K562 (cell line): ENCODE results near the gene UNC119. TPM values are rescaled to one million over a fixed set of nuclear protein-coding genes. Genes with fewer than 3 reads are reported as not detected.

Experiments used
- CBX8 ChIP-seq: fragments of 200-600 bp; sonication (generic); IDR thresholded peaks from 2 replicates; pipeline ENCODE4 v1.6.1; 2012; ENCODE audit warnings: borderline replicate concordance, mixed run types, low read depth, mild to moderate bottlenecking, moderate library complexity, mixed read lengths, low read length, control low read depth, inconsistent platforms; ENCODE audit not compliant: poor library complexity, severe bottlenecking; ENCODE audit errors: extremely low read depth
- CHD2 ChIP-seq: IDR thresholded peaks from 2 replicates; pipeline ENCODE4 v1.6.1; 2011; ENCODE audit warnings: low read depth, low read length
- EP300 ChIP-seq: IDR thresholded peaks from 2 replicates; pipeline ENCODE4 v1.6.1; 2012; ENCODE audit warnings: low read length, improper control_type of control experiment
- ETV5 ChIP-seq: sonication (generic); formaldehyde crosslinking; IDR thresholded peaks from 2 replicates; pipeline ENCODE4 v1.4.0; 2020; ENCODE audit warnings: low read depth, mild to moderate bottlenecking, missing genetic modification reagents
- FOXK1 ChIP-seq: sonication (generic); formaldehyde crosslinking; IDR thresholded peaks from 2 replicates; pipeline ENCODE4 v1.8.0; 2022; ENCODE audit warnings: missing genetic modification reagents, mild to moderate bottlenecking, borderline replicate concordance
- HCFC1 ChIP-seq: IDR thresholded peaks from 2 replicates; pipeline ENCODE4 v1.6.1; 2012; ENCODE audit warnings: low read depth, low read length, improper control_type of control experiment
- HDAC3 ChIP-seq: fragments of 450-650 bp; IDR thresholded peaks from 2 replicates; pipeline ENCODE4 v1.6.1; 2018; ENCODE audit warnings: borderline replicate concordance, mild to moderate bottlenecking, moderate library complexity; ENCODE audit not compliant: partially characterized antibody
- ILF3 ChIP-seq: fragments of 450-650 bp; IDR thresholded peaks from 2 replicates; pipeline ENCODE4 v1.6.1; 2018; ENCODE audit warnings: antibody characterized with exemption, mild to moderate bottlenecking, moderate library complexity, borderline replicate concordance
- KDM2B ChIP-seq: fragments of 250-450 bp; sonication (Bioruptor Pico); IDR thresholded peaks from 2 replicates; pipeline ENCODE4 v1.8.0; 2021; ENCODE audit warnings: mild to moderate bottlenecking, moderate library complexity
- MAFF ChIP-seq: IDR thresholded peaks from 2 replicates; pipeline ENCODE4 v1.6.1; 2012; ENCODE audit warnings: low read length, improper control_type of control experiment
- MCM3 ChIP-seq: fragments of 450-650 bp; IDR thresholded peaks from 2 replicates; pipeline ENCODE4 v1.6.1; 2016
- MCM7 ChIP-seq, 2 experiments: fragments of 450-650 bp; IDR thresholded peaks; 2 replicates each; pipeline ENCODE4 v1.6.1; 2016 to 2018
- MIER1 ChIP-seq: fragments of 450-650 bp; IDR thresholded peaks from 2 replicates; pipeline ENCODE4 v1.6.1; 2016; ENCODE audit warnings: antibody characterized with exemption, mild to moderate bottlenecking, low read depth
- MITF ChIP-seq: IDR thresholded peaks from 2 replicates; pipeline ENCODE4 v1.6.1; 2014; ENCODE audit warnings: antibody characterized with exemption
- PYGO2 ChIP-seq: fragments of 450-650 bp; IDR thresholded peaks from 2 replicates; pipeline ENCODE4 v1.6.1; 2016; ENCODE audit warnings: mild to moderate bottlenecking, missing genetic modification characterization, moderate library complexity, missing compliant biosample characterization
- SIN3A ChIP-seq, 2 experiments: fragments of 150-350 bp in 1 of 2; IDR thresholded peaks; 2 replicates each; pipeline ENCODE4 v1.6.1; 2011 to 2016; ENCODE audit warnings: borderline replicate concordance in 2 of 2, low read depth in 2 of 2, low read length in 2 of 2, mild to moderate bottlenecking in 2 of 2, moderate library complexity in 2 of 2; ENCODE audit not compliant: control insufficient read depth in 1 of 2
- SP2 ChIP-seq: IDR thresholded peaks from 2 replicates; pipeline ENCODE4 v1.6.1; 2011; ENCODE audit warnings: mild to moderate bottlenecking, low read depth, low read length, moderate library complexity; ENCODE audit not compliant: poor library complexity, severe bottlenecking; ENCODE audit errors: extremely low read depth
- SRF ChIP-seq, 2 experiments: fragments of 250-450, 450-650 bp in 1 of 2; sonication (Bioruptor Pico) in 1 of 2; sonication (generic) in 1 of 2; formaldehyde crosslinking; IDR thresholded peaks; 2 replicates each; pipeline versions ENCODE4 v1.5.0 to v1.5.1; 2020 to 2022; ENCODE audit warnings: mild to moderate bottlenecking in 1 of 2, missing genetic modification reagents in 1 of 2
- TRIM28 ChIP-seq: fragments of 450-650 bp; IDR thresholded peaks from 2 replicates; pipeline ENCODE4 v1.6.1; 2017
- ZNF695 ChIP-seq: fragments of 450-650 bp; formaldehyde crosslinking; IDR thresholded peaks from 2 replicates; pipeline ENCODE4 v1.4.0; 2020; ENCODE audit warnings: mild to moderate bottlenecking, moderate library complexity
- polyA plus RNA-seq, 8 experiments: library from polyadenylated mRNA; depleted of rRNA in 4 of 8; stranded (reverse) in 5 of 8; unstranded in 3 of 8; fragments of >200 nt; fragmentation: Nextera tagmentation in 2 of 8; fragmentation: Illumina TruSeq in 1 of 8; extraction: Ambion mirVana in 2 of 8; extraction: Trizol in 1 of 8; gene quantifications; 2 replicates each; pipeline versions ENCODE4 v1.2.1 to v1.2.3, GENCODE V29; 2011 to 2014; ENCODE audit warnings: inconsistent platforms in 1 of 8, missing spikeins in 1 of 8
- total RNA-seq, 7 experiments: library from RNA; depleted of rRNA in 6 of 7; stranded (reverse); fragments of >200 nt in 6 of 7; fragmentation: Illumina TruSeq in 2 of 7; extraction: Trizol in 2 of 7; gene quantifications; 2 replicates each; pipeline versions ENCODE4 v1.2.1 to v1.2.3, GENCODE V29; 2011 to 2021; ENCODE audit warnings: low replicate concordance in 1 of 7
- TF ChIP-seq, protein P1 (sequence below): fragments of 450-650 bp; formaldehyde crosslinking; IDR thresholded peaks from 2 replicates; pipeline ENCODE4 v1.4.0; 2022; ENCODE audit warnings: missing genetic modification characterization
- TF ChIP-seq, protein P2 (sequence below): fragments of 450-650 bp; IDR thresholded peaks from one replicate; pipeline ENCODE4 v1.6.1; 2018; ENCODE audit warnings: mild to moderate bottlenecking, moderate library complexity; ENCODE audit not compliant: partially characterized antibody

UNC119 gene
- total and polyA plus RNA-seq, 9 of the 15 experiments (the other 6 are each of a cell fraction or from before 2014, with no cell fraction given) = 0.37 to 47.7 (median 16.3) TPM

- TF ChIP-seq FOXK1 (CRISPR knock-in tag) (no peak), HCFC1 (no peak), ETV5 (CRISPR knock-in tag) (no peak), CBX8 (no peak), SIN3A (IDR thresholded peaks at IDR 0.05; ENCODE audit: borderline replicate concordance in 2 of 2, control insufficient read depth in 1 of 2, low read depth in 2 of 2, low read length in 2 of 2) (peak in 1 of 2 experiments; percentile 9; a peak in 1 of 4 replicates), PYGO2 (no peak), CHD2 (no peak), MCM3 (no peak), MIER1 (no peak), MITF (no peak), SRF (CRISPR knock-in tag; IDR thresholded peaks at IDR 0.05) (peak in 1 of 2 experiments; percentile 55; a peak in 2 of 4 replicates), HDAC3 (no peak), KDM2B (CRISPR knock-in tag) (no peak), SP2 (no peak), ILF3 (no peak), TRIM28 (peak; percentile 38; the same call in 1 of the 2 replicates), EP300 (peak; percentile 28; the same call in 1 of the 2 replicates), MAFF (no peak), MCM7 (IDR thresholded peaks at IDR 0.05) (no peak), ZNF695 (CRISPR knock-in tag) (no peak)
- TF ChIP-seq, protein P1, sequence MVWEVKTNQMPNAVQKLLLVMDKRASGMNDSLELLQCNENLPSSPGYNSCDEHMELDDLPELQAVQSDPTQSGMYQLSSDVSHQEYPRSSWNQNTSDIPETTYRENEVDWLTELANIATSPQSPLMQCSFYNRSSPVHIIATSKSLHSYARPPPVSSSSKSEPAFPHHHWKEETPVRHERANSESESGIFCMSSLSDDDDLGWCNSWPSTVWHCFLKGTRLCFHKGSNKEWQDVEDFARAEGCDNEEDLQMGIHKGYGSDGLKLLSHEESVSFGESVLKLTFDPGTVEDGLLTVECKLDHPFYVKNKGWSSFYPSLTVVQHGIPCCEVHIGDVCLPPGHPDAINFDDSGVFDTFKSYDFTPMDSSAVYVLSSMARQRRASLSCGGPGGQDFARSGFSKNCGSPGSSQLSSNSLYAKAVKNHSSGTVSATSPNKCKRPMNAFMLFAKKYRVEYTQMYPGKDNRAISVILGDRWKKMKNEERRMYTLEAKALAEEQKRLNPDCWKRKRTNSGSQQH (CRISPR knock-in tag) = peak; percentile 72
- TF ChIP-seq, protein P2, sequence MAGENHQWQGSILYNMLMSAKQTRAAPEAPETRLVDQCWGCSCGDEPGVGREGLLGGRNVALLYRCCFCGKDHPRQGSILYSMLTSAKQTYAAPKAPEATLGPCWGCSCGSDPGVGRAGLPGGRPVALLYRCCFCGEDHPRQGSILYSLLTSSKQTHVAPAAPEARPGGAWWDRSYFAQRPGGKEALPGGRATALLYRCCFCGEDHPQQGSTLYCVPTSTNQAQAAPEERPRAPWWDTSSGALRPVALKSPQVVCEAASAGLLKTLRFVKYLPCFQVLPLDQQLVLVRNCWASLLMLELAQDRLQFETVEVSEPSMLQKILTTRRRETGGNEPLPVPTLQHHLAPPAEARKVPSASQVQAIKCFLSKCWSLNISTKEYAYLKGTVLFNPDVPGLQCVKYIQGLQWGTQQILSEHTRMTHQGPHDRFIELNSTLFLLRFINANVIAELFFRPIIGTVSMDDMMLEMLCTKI = no peak
These were observed 24.5 kb upstream of the UNC119 start, which contains the start of gene ALDOC (continued) for GRCh38 chr17:28576758-28577465.
